Measurements from ENCODE around the gene SLIT3.

The SLIT3 gene

GRCh38 chr5:169258372-169259000, 42.5 kb downstream of the SLIT3 start:
- DNase-seq (ENCODE audit: low read depth) = no peak
- no peak overlapping the region for H3K4me3 ChIP-seq (ENCODE audit: low read depth, low read length)
- TF ChIP-seq CTCF (conservative IDR thresholded peaks at IDR 0.05; ENCODE audit: low read depth, low read length) = no peak

- DNase-seq (ENCODE audit: low read depth) = no peak
- no peak for TF ChIP-seq CTCF (conservative IDR thresholded peaks at IDR 0.05; ENCODE audit: low read depth, low read length)
- no peak overlapping the region for H3K4me3 ChIP-seq (ENCODE audit: low read depth, low read length)
Observed at GRCh38 chr5:169256191-169256590, 44.7 kb downstream of the SLIT3 start.

- TF ChIP-seq CTCF (conservative IDR thresholded peaks at IDR 0.05; ENCODE audit: low read depth, low read length) = no peak
- H3K4me3 ChIP-seq (ENCODE audit: low read depth, low read length) = no peak overlapping the region
- no peak for DNase-seq (ENCODE audit: low read depth)
Observed at GRCh38 chr5:169253071-169253470, 47.9 kb downstream of the SLIT3 start.

GRCh38 chr5:169251333-169252084, 49.4 kb downstream of the SLIT3 start:
- no peak for DNase-seq (ENCODE audit: low read depth)

GRCh38 chr5:169250887-169251286, 50.1 kb downstream of the SLIT3 start:
- TF ChIP-seq CTCF (conservative IDR thresholded peaks at IDR 0.05; ENCODE audit: low read depth, low read length) = no peak
- no peak for DNase-seq (ENCODE audit: low read depth)

More at GRCh38 chr5:169251333-169252084, 49.4 kb downstream of the SLIT3 start:
- no peak for TF ChIP-seq CTCF (conservative IDR thresholded peaks at IDR 0.05; ENCODE audit: low read depth, low read length)
- H3K4me3 ChIP-seq (ENCODE audit: low read depth, low read length) = no peak overlapping the region

GRCh38 chr5:169248996-169249395, 51.9 kb downstream of the SLIT3 start:
- no peak overlapping the region for H3K4me3 ChIP-seq (ENCODE audit: low read depth, low read length)
- TF ChIP-seq CTCF (conservative IDR thresholded peaks at IDR 0.05; ENCODE audit: low read depth, low read length) = no peak
- no peak for DNase-seq (ENCODE audit: low read depth)

More at GRCh38 chr5:169250887-169251286, 50.1 kb downstream of the SLIT3 start:
- H3K4me3 ChIP-seq (ENCODE audit: low read depth, low read length) = no peak overlapping the region
